ENCODE data around the gene CA5A. TPM values are rescaled to one million over a fixed set of nuclear protein-coding genes. Genes with fewer than 3 reads are reported as not detected.
"Not testable (repeated sequence)": the region's sequence is repeated elsewhere in the genome, so short reads cannot be mapped to it uniquely, and the experiment has no call there.

CA5A gene
- total RNA-seq, result not detected

DNA sequence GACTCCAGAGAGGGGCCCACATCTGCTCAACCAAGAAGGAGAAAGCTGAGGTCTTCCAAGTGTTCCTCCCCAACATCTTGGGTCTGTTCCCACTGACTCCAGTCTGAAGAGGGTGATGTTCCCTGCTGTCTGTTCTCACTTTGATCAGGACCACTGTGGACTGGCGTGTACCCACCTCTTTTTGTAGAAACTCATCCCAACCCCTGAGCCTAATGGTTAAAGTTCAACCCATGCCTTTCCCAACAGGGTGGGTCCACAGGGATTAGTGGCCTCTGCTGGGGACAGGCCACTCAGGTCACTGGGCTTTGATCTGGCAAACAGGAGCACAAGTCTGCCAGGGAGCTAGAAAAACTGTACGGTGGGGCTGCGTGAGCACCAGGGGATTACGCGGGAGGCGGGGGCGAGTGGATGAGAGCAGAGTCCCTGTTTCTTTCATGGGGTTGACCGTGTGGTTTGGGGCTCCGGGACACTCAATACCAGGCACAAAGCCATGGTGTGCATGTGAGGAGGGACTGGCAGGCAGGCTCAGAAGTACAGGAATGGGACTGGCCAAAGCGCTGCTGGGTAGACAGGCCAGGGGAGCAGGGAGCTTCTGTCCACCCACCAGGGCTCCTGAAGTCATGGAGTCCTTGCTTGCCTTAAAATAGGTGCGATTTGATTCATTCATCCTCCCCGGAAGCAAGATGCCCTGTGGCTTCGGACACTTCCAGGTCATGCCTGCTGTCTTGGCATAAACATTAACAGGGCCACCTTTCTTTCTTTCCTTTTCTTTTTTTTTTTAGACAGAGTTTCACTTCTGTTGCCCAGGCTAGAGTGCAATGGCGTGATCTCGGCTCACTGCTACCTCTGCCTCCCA lies at the start of gene CA5A:
Gene CA5A, minus strand, starts transcription at position 155 of the 856 bp plus-strand sequence. Its CDS starts 79 bp downstream, at position 76.
- Mint-ChIP-seq H3K4me1 (ENCODE audit: low read depth) (no peaks in the 10 kb centered on the region), H3K9me3 (ENCODE audit: insufficient read depth) (no peaks in the 10 kb centered on the region), H3K27ac (no peak within 1 kb of the TSS), H3K36me3 (ENCODE audit: low read depth) (no peaks in the 10 kb centered on the region), H3K27me3 (ENCODE audit: low read depth) (peaks cover 7% of the 10 kb centered on the region), H3K4me3 (no peak within 1 kb of the TSS)
- CTCF ChIA-PET, result no interaction called here
- ATAC-seq, result no peak
- DNase-seq, result no peak
- POLR2A ChIA-PET, result no interaction called here

- H3K27me3 Mint-ChIP-seq (ENCODE audit: low read depth); H3K9me3 Mint-ChIP-seq (ENCODE audit: insufficient read depth); H3K4me3 Mint-ChIP-seq; ATAC-seq; CTCF ChIA-PET; POLR2A ChIA-PET; DNase-seq; H3K27ac Mint-ChIP-seq: not testable (repeated sequence)
- H3K4me1 Mint-ChIP-seq (ENCODE audit: low read depth), result peaks cover 21% of the 10 kb centered on the region
- H3K36me3 Mint-ChIP-seq (ENCODE audit: low read depth), result peaks cover 45% of the 10 kb centered on the region
Observed at GRCh38 chr16:87985493-87985892, 49.2 kb upstream of the CA5A start.

GRCh38 chr16:87984632-87985267 lies 48.4 kb upstream of the CA5A start:
- no peak overlapping the region for H3K27ac Mint-ChIP-seq
- peaks cover 44% of the 10 kb centered on the region for H3K36me3 Mint-ChIP-seq (ENCODE audit: low read depth)
- H3K4me3 Mint-ChIP-seq, result no peak overlapping the region
- ATAC-seq (no peak), DNase-seq (no peak)
- POLR2A ChIA-PET, result no interaction called here
- no peaks in the 10 kb centered on the region for H3K27me3 Mint-ChIP-seq (ENCODE audit: low read depth)
- CTCF ChIA-PET, result no interaction called here
- H3K4me1 Mint-ChIP-seq (ENCODE audit: low read depth), result peaks cover 29% of the 10 kb centered on the region
- H3K9me3 Mint-ChIP-seq (ENCODE audit: insufficient read depth), result no peaks in the 10 kb centered on the region

GRCh38 chr16:87984180-87984579 lies 47.9 kb upstream of the CA5A start:
- DNase-seq; H3K27me3 Mint-ChIP-seq (ENCODE audit: low read depth); ATAC-seq; CTCF ChIA-PET; H3K27ac Mint-ChIP-seq; H3K4me3 Mint-ChIP-seq; POLR2A ChIA-PET; H3K9me3 Mint-ChIP-seq (ENCODE audit: insufficient read depth): not testable (repeated sequence)
- Mint-ChIP-seq H3K36me3 (ENCODE audit: low read depth) (peaks cover 44% of the 10 kb centered on the region), H3K4me1 (ENCODE audit: low read depth) (peaks cover 33% of the 10 kb centered on the region)

GRCh38 chr16:87983737-87984097 lies 47.4 kb upstream of the CA5A start:
- H3K4me3 Mint-ChIP-seq; H3K9me3 Mint-ChIP-seq (ENCODE audit: insufficient read depth); H3K27ac Mint-ChIP-seq; ATAC-seq; CTCF ChIA-PET; DNase-seq; H3K27me3 Mint-ChIP-seq (ENCODE audit: low read depth): not testable (repeated sequence)
- Mint-ChIP-seq H3K36me3 (ENCODE audit: low read depth) (peaks cover 47% of the 10 kb centered on the region), H3K4me1 (ENCODE audit: low read depth) (peaks cover 36% of the 10 kb centered on the region)
- POLR2A ChIA-PET, result interaction anchor here (1.5 kb wide), 1 partner anchor 33 kb away, joined by 3 read pairs; the partner anchor contains the start of gene BANP

DNA sequence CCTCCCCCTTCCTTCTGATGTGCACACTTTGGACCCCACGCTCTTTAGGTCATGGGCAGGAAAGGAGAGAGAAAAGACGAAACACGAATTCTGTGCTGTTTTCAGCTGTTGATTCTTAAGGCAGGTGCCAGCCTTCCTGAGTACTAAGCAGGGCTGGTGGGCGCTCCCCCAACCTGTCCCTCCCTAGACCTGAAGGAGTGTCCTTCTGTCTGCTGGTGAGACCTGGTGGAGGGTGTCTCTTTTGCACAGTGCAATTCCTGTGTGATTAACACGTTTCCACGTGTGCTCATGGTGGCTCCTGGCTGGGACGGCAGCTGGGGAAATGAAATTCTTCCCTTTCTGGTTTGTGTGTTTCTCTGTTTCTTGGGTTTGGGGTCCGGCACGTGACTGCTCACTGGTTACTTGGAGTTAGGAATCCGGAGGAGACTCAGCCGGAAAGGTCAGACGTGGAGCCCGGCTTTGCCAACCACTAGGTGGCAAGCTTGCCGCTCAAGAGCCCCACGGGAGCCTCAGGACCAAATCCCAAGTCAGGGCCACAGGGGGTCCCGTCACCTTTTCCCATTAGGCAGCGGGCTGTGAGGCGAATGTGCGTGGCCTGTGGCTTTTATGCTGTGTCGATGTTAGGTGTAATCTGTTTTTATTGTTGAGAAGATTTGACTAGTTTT lies 46.9 kb upstream of the CA5A start:
- H3K4me3 Mint-ChIP-seq; CTCF ChIA-PET; ATAC-seq; H3K27ac Mint-ChIP-seq; H3K27me3 Mint-ChIP-seq (ENCODE audit: low read depth); DNase-seq; H3K9me3 Mint-ChIP-seq (ENCODE audit: insufficient read depth): not testable (repeated sequence)
- Mint-ChIP-seq H3K36me3 (ENCODE audit: low read depth) (peaks cover 48% of the 10 kb centered on the region), H3K4me1 (ENCODE audit: low read depth) (peaks cover 36% of the 10 kb centered on the region)
- POLR2A ChIA-PET, result interaction anchor here (1.5 kb wide), 1 partner anchor 32 kb away, joined by 3 read pairs; the partner anchor contains the start of gene BANP

- no peaks in the 10 kb centered on the region for H3K27me3 Mint-ChIP-seq (ENCODE audit: low read depth)
- H3K9me3 Mint-ChIP-seq (ENCODE audit: insufficient read depth), result no peaks in the 10 kb centered on the region
- ATAC-seq (no peak), DNase-seq (no peak)
- H3K27ac Mint-ChIP-seq, result no peak overlapping the region
- POLR2A ChIA-PET, result interaction anchor here (1.5 kb wide), 1 partner anchor 32 kb away, joined by 3 read pairs; the partner anchor contains the start of gene BANP
- CTCF ChIA-PET, result no interaction called here
- H3K36me3 Mint-ChIP-seq (ENCODE audit: low read depth), result peaks cover 49% of the 10 kb centered on the region
- peaks cover 36% of the 10 kb centered on the region for H3K4me1 Mint-ChIP-seq (ENCODE audit: low read depth)
- no peak overlapping the region for H3K4me3 Mint-ChIP-seq
Observed at GRCh38 chr16:87982581-87983041, 46.3 kb upstream of the CA5A start.

GRCh38 chr16:87981376-87981775 lies 45.0 kb upstream of the CA5A start:
- Mint-ChIP-seq H3K27ac (peak overlapping the region; percentile 54), H3K36me3 (ENCODE audit: low read depth) (peaks cover 50% of the 10 kb centered on the region), H3K4me1 (ENCODE audit: low read depth) (peaks cover 33% of the 10 kb centered on the region)
- DNase-seq; POLR2A ChIA-PET; H3K27me3 Mint-ChIP-seq (ENCODE audit: low read depth); H3K4me3 Mint-ChIP-seq; CTCF ChIA-PET; H3K9me3 Mint-ChIP-seq (ENCODE audit: insufficient read depth): not testable (repeated sequence)
- ATAC-seq, result peak; percentile 29

DNA sequence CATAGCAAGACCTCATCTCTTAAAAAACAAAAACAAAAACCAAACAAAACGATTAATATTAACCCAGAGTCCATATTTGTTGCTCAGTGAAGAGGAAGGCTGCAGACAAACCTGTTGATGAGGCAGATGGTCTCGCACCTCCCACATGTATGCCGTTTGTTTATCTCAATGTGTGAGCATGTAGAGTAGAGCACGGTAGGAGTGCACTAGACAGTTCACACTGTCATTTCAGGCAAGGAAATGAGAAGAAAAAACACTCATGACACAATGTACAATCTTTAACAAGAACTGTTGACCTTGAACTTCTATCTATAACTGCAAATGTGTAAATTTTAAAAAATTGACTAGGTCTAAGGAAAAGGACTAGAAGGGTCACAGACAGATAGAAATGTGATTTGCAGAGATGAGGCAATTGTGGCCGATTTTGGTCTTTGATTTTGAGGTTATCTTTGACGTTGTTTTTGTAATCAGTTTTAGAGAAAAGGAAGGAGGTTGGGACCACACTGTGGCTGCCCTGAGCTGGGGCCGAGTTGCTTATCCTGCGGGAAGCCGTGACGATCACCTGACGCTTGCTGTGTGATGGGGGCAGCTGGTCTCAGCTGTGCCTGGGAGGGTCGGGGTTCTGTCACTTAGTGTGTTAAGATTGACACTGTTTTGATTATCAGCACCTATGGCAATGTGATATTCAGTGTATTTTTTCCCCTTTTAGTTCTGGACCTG lies 43.7 kb upstream of the CA5A start:
- H3K4me3 Mint-ChIP-seq; CTCF ChIA-PET; H3K9me3 Mint-ChIP-seq (ENCODE audit: insufficient read depth); H3K27ac Mint-ChIP-seq; ATAC-seq; DNase-seq; POLR2A ChIA-PET; H3K27me3 Mint-ChIP-seq (ENCODE audit: low read depth): not testable (repeated sequence)
- Mint-ChIP-seq H3K36me3 (ENCODE audit: low read depth) (peaks cover 49% of the 10 kb centered on the region), H3K4me1 (ENCODE audit: low read depth) (peaks cover 31% of the 10 kb centered on the region)

- H3K9me3 Mint-ChIP-seq (ENCODE audit: insufficient read depth), result no peaks in the 10 kb centered on the region
- no peaks in the 10 kb centered on the region for H3K27me3 Mint-ChIP-seq (ENCODE audit: low read depth)
- peaks cover 46% of the 10 kb centered on the region for H3K36me3 Mint-ChIP-seq (ENCODE audit: low read depth)
- H3K4me1 Mint-ChIP-seq (ENCODE audit: low read depth), result peaks cover 34% of the 10 kb centered on the region
- ATAC-seq, result no peak
- DNase-seq, result no peak
- no peak overlapping the region for H3K4me3 Mint-ChIP-seq
- POLR2A ChIA-PET, result no interaction called here
- H3K27ac Mint-ChIP-seq, result peak overlapping the region; percentile 17
- CTCF ChIA-PET, result no interaction called here
Observed at GRCh38 chr16:87979352-87979751, 43.0 kb upstream of the CA5A start.

GRCh38 chr16:87978127-87978526 lies 41.8 kb upstream of the CA5A start:
- Mint-ChIP-seq H3K9me3 (ENCODE audit: insufficient read depth) (no peaks in the 10 kb centered on the region), H3K36me3 (ENCODE audit: low read depth) (peaks cover 46% of the 10 kb centered on the region), H3K27me3 (ENCODE audit: low read depth) (no peaks in the 10 kb centered on the region), H3K4me3 (no peak overlapping the region), H3K27ac (no peak overlapping the region), H3K4me1 (ENCODE audit: low read depth) (peaks cover 37% of the 10 kb centered on the region)
- POLR2A ChIA-PET, result no interaction called here
- CTCF ChIA-PET, result interaction anchor here (0.9 kb wide), 1 partner anchor 18 kb away, joined by 3 read pairs; no protein-coding TSS in a partner anchor
- DNase-seq, result no peak
- ATAC-seq, result no peak

Data from activated CD8-positive, alpha-beta T cell treated with anti-CD3 and anti-CD28 coated beads, Interleukin-2, amount 10 ng/mL, durations not matched to agents 7 days and 5 days (primary cell).